ENCODE measurements around the gene GALNTL6.

The GALNTL6 gene

GRCh38 chr4:172153719-172154118 is 340.5 kb downstream of the GALNTL6 start:
- Mint-ChIP-seq H3K9me3 (no peaks in the 10 kb centered on the region), H3K27ac (no peak overlapping the region), H3K36me3 (no peaks in the 10 kb centered on the region), H3K27me3 (no peaks in the 10 kb centered on the region), H3K4me3 (no peak overlapping the region), H3K4me1 (no peaks in the 10 kb centered on the region)
- no peak for ATAC-seq

DNA sequence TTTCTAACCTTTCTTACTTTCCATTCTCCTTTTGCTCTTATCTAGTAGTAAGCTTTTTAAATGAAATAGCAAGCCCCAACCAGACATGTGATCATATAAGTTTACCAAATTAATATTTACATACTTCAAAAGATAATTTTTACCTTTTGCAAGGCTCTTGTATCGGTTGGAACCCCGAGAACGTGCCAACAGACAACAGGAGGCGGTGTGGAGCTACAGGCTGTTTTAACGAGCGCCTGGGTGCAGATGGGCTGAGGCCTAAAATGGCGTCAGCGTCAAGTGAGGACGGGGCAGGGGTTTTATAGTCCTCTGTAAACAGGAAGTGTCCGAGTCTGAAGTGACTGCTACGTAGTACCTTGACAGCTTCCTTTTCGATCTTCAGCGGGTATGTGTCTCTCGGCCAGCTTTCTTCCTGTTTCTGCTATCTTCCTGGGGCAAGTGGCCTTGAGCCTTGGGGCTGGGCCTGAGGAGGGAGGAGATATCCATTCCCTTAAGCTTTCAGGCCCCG is 342.7 kb downstream of the GALNTL6 start:
- H3K27me3 Mint-ChIP-seq: no peaks in the 10 kb centered on the region
- ATAC-seq: no peak
- no peak overlapping the region for H3K4me3 Mint-ChIP-seq
- H3K9me3 Mint-ChIP-seq: no peaks in the 10 kb centered on the region
- H3K4me1 Mint-ChIP-seq: no peaks in the 10 kb centered on the region
- no peak overlapping the region for H3K27ac Mint-ChIP-seq
- H3K36me3 Mint-ChIP-seq: no peaks in the 10 kb centered on the region

GRCh38 chr4:172157946-172158345 is 344.7 kb downstream of the GALNTL6 start:
- no peak overlapping the region for H3K4me3 Mint-ChIP-seq

DNA sequence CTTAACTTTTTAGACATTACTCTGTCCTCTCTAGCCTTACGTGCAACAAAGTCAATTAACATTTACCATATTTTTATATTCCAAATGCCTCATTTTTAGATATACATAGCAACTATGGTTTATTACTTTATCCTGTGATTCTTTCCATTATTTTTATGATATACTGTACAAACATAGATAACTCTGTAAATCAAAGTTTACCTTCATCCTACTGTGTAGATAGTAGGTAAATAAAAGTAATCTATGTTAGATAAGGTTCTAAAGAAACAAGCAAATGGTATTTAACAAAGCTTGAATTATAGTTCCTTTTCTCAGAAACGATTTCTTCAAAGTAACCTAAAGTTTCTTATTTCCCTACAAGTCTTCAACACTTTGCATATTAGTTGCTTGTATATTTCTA is 350.0 kb downstream of the GALNTL6 start:
- Mint-ChIP-seq H3K27ac (no peak overlapping the region), H3K4me3 (no peak overlapping the region), H3K4me1 (no peaks in the 10 kb centered on the region), H3K9me3 (peaks cover under 1% of the 10 kb centered on the region), H3K27me3 (no peaks in the 10 kb centered on the region), H3K36me3 (no peaks in the 10 kb centered on the region)
- no peak for ATAC-seq

More at GRCh38 chr4:172157946-172158345, 344.7 kb downstream of the GALNTL6 start:
- H3K4me1 Mint-ChIP-seq: no peaks in the 10 kb centered on the region
- no peaks in the 10 kb centered on the region for H3K36me3 Mint-ChIP-seq
- no peaks in the 10 kb centered on the region for H3K27me3 Mint-ChIP-seq
- no peak for ATAC-seq
- H3K9me3 Mint-ChIP-seq: no peaks in the 10 kb centered on the region
- no peak overlapping the region for H3K27ac Mint-ChIP-seq

- H3K27ac Mint-ChIP-seq: no peak overlapping the region
- ATAC-seq: no peak
These were observed 355.7 kb downstream of the GALNTL6 start for GRCh38 chr4:172168888-172169287.

DNA sequence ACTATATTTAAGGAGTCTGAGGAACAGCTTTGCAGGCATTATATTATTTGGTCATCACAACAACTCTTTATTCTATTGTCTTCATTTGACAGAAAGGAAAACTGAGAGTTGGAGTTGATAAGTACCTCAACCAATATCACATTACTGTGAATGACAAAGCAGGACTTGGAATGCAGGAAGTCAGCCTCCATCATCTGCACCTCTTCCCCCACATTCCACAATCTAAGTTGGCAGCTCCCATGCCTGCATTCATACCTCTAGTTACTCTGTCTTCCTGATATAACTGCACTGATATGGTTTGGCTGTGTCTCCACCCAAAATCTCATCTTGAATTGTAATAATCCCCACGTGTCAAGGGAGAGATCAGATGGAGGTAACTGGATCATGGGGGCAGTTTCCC is 356.7 kb downstream of the GALNTL6 start:
- no peak for ATAC-seq

More at GRCh38 chr4:172168888-172169287, 355.7 kb downstream of the GALNTL6 start:
- Mint-ChIP-seq H3K4me3 (no peak overlapping the region), H3K27me3 (no peaks in the 10 kb centered on the region), H3K9me3 (peaks cover 4% of the 10 kb centered on the region), H3K4me1 (no peaks in the 10 kb centered on the region), H3K36me3 (no peaks in the 10 kb centered on the region)

DNA sequence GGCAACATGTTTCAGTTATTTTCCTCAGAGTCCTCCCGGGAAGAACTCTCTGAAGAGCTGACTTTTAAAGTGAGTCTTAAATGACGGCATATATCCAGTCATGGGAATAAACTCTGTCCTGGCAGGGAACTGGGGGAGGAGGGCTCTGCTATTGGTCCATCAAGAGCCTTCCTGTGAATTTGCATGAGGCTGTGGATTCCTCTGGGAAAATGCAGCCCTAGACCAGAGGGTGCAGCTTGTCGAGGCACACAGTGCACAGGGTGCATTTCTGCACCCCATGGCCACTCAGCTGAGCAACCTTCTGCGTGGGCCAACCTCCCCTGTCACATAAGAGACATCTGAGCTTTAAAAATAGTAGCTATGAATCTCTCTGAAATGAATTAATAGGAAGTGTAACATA is 360.0 kb downstream of the GALNTL6 start:
- no peak overlapping the region for H3K4me3 Mint-ChIP-seq
- ATAC-seq: no peak
- H3K27ac Mint-ChIP-seq: no peak overlapping the region
- H3K36me3 Mint-ChIP-seq: no peaks in the 10 kb centered on the region
- no peaks in the 10 kb centered on the region for H3K27me3 Mint-ChIP-seq
- H3K9me3 Mint-ChIP-seq: peaks cover 4% of the 10 kb centered on the region
- no peaks in the 10 kb centered on the region for H3K4me1 Mint-ChIP-seq

More for the DNA sequence above, 356.7 kb downstream of the GALNTL6 start:
- Mint-ChIP-seq H3K36me3 (no peaks in the 10 kb centered on the region), H3K4me1 (no peaks in the 10 kb centered on the region), H3K4me3 (no peak overlapping the region), H3K9me3 (peaks cover 4% of the 10 kb centered on the region), H3K27me3 (no peaks in the 10 kb centered on the region), H3K27ac (no peak overlapping the region)

DNA sequence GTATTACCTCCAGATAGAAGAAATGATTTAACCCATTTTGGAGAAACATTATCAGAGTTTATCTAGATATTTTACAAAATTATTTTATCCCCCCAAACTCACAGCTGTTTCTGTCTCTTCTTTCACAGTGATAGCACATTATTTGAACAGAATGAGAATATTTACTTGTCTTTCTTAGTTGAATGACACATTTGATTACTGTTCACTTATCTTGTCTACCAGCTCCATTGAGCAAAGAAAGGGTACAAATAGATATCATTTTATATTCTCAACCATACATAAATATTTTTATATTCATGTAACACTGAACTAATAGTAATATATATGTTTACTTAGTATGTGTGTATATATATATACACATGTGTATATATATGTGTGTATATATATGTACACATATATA is 364.2 kb downstream of the GALNTL6 start:
- Mint-ChIP-seq H3K36me3 (no peaks in the 10 kb centered on the region), H3K27ac (no peak overlapping the region), H3K27me3 (no peaks in the 10 kb centered on the region), H3K4me1 (no peaks in the 10 kb centered on the region), H3K9me3 (peaks cover 2% of the 10 kb centered on the region), H3K4me3 (no peak overlapping the region)
- no peak for ATAC-seq

GRCh38 chr4:172188248-172188988 is 375.2 kb downstream of the GALNTL6 start:
- no peak for ATAC-seq
- peaks cover 6% of the 10 kb centered on the region for H3K4me1 Mint-ChIP-seq
- H3K4me3 Mint-ChIP-seq: no peak overlapping the region
- no peaks in the 10 kb centered on the region for H3K27me3 Mint-ChIP-seq
- no peaks in the 10 kb centered on the region for H3K9me3 Mint-ChIP-seq
- no peaks in the 10 kb centered on the region for H3K36me3 Mint-ChIP-seq
- H3K27ac Mint-ChIP-seq: no peak overlapping the region

- ATAC-seq: no peak
- no peaks in the 10 kb centered on the region for H3K36me3 Mint-ChIP-seq
- H3K9me3 Mint-ChIP-seq: no peaks in the 10 kb centered on the region
- H3K4me3 Mint-ChIP-seq: no peak overlapping the region
- peaks cover 14% of the 10 kb centered on the region for H3K4me1 Mint-ChIP-seq
- no peak overlapping the region for H3K27ac Mint-ChIP-seq
- H3K27me3 Mint-ChIP-seq: no peaks in the 10 kb centered on the region
These were observed 389.4 kb downstream of the GALNTL6 start for GRCh38 chr4:172202480-172203076.

- no peaks in the 10 kb centered on the region for H3K9me3 Mint-ChIP-seq
- H3K4me1 Mint-ChIP-seq: peaks cover 6% of the 10 kb centered on the region
- ATAC-seq: no peak
- no peaks in the 10 kb centered on the region for H3K36me3 Mint-ChIP-seq
- H3K27me3 Mint-ChIP-seq: no peaks in the 10 kb centered on the region
- H3K4me3 Mint-ChIP-seq: no peak overlapping the region
- no peak overlapping the region for H3K27ac Mint-ChIP-seq
These were observed 394.1 kb downstream of the GALNTL6 start for GRCh38 chr4:172207258-172207657.

DNA sequence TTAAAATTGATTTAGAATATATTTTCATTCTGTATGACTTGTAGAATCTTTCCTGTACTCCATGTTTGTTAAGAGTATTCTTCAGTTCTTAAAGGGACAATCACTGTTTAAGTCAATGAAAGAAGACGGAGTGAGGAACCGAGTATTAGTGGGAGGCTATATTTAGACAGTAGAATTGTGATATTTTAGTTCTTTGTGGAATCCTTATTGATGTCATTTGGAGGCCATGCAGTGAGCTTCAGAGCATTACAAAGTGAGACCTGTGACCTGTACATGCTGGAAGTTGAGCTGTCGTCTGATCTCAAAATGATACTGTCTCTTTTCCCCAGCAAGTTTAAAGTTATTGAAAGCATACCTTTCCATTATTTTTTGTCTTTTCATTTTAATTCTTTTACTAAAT is 394.7 kb downstream of the GALNTL6 start:
- H3K27ac Mint-ChIP-seq: no peak overlapping the region
- H3K4me1 Mint-ChIP-seq: peaks cover 6% of the 10 kb centered on the region
- H3K36me3 Mint-ChIP-seq: no peaks in the 10 kb centered on the region
- ATAC-seq: no peak
- no peaks in the 10 kb centered on the region for H3K9me3 Mint-ChIP-seq
- H3K4me3 Mint-ChIP-seq: no peak overlapping the region
- H3K27me3 Mint-ChIP-seq: no peaks in the 10 kb centered on the region

DNA sequence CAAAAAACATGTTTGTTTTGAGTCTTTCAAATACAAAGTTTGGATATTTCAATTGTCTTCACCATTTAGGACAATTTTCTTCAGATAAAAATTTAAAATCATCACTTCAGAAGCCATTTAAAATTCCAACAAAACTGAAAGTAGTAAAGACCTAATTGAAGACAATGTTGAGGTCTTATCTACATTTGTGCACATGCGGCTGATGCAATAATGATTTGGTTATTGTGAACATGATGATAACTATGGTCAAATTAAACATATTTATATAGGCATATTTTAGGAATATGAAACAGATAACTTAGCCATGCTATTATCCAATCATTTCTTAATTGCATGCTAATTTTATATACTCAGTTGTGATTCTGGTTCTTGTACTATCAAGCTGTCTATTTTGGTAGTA is 407.5 kb downstream of the GALNTL6 start:
- H3K27ac Mint-ChIP-seq: no peak overlapping the region
- no peak overlapping the region for H3K4me3 Mint-ChIP-seq
- no peak for ATAC-seq
- no peaks in the 10 kb centered on the region for H3K4me1 Mint-ChIP-seq
- no peaks in the 10 kb centered on the region for H3K27me3 Mint-ChIP-seq
- H3K9me3 Mint-ChIP-seq: no peaks in the 10 kb centered on the region
- no peaks in the 10 kb centered on the region for H3K36me3 Mint-ChIP-seq

DNA sequence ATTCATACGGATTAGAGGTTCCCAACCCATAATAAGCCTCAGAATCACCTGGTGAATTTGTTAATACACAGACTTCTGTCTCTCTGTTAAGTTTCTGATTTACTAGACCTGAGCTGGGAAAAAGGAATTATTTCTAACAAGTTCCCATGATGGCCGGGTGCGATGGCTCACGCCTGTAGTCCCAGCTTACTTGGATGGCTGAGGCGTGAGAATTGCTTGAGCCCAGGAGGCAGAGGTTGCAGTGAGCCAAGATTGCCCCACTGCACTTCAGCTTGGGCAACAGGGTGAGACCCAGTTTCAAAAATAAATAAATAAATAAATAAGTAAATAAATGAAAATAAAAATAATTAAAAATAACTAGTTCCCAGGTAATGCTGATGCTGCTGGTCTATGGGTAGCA is 412.3 kb downstream of the GALNTL6 start:
- Mint-ChIP-seq H3K27me3 (no peaks in the 10 kb centered on the region), H3K4me3 (no peak overlapping the region), H3K36me3 (no peaks in the 10 kb centered on the region), H3K27ac (no peak overlapping the region), H3K9me3 (no peaks in the 10 kb centered on the region), H3K4me1 (no peaks in the 10 kb centered on the region)
- ATAC-seq: no peak

DNA sequence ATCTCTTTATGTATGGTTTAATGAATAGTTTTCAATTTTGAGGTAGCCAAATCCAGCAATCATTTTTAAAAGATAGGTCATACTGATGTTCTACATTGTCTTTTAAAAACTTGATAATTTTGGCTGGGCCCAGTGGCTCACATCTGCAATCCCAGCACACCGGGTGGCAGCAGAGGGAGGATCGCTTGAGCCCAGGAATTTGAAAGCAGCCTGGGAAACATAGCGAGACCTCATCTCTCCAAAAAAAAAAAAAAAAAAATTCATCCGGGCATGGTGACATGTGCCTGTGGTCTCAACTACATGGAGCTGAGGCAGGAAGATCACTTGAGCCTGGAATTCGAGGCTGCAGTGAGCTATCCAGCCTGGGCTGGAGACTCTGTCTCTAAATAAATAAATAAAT is 419.8 kb downstream of the GALNTL6 start:
- Mint-ChIP-seq H3K4me1 (no peaks in the 10 kb centered on the region), H3K36me3 (no peaks in the 10 kb centered on the region), H3K27me3 (no peaks in the 10 kb centered on the region), H3K27ac (no peak overlapping the region), H3K4me3 (no peak overlapping the region), H3K9me3 (no peaks in the 10 kb centered on the region)
- ATAC-seq: no peak

DNA sequence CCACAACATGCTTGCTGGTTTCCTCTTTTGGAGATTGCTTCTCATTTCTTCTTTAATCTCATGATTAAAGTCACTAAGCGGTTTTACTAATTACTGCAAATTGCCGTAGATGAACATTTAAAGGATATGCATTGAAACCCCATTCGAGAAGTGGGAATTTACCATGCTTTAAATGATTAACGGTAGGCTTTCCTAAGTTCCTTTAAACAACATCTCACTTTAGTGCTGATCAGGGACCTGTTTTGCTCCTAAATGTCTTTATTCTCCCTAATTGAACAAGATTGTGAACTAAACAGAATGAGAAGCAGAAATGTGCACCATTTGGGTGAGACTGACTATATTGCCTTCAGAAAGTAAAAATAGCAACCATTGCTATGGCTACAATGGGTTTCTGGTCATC is 430.3 kb downstream of the GALNTL6 start:
- Mint-ChIP-seq H3K9me3 (no peaks in the 10 kb centered on the region), H3K27me3 (no peaks in the 10 kb centered on the region), H3K4me3 (no peak overlapping the region), H3K4me1 (no peaks in the 10 kb centered on the region), H3K36me3 (no peaks in the 10 kb centered on the region), H3K27ac (no peak overlapping the region)
- ATAC-seq: no peak

Data from stimulated activated memory B cell treated with anti-CD40 and anti-IgM and Interleukin-4, amounts not matched to agents 10 μg/mL and 1 μg/mL and 100 μg/mL, for 72 hours (primary cell).